Ovary (tissue), 3 donors: Measurements from ENCODE around the gene TGM1.

Experiments
- CTCF ChIP-seq, 3 donors: fragments of 450-650 bp in 2 of 3; fragments of 200-600 bp in 1 of 3; IDR thresholded peaks; one replicate each; pipeline versions ENCODE4 v1.5.1 to v1.8.0; 2016 to 2022; ENCODE audit warnings: antibody characterized with exemption in 3 of 3, mild to moderate bottlenecking in 1 of 3
- POLR2A ChIP-seq: fragments of 450-650 bp; IDR thresholded peaks from one replicate; pipeline ENCODE4 v1.6.1; 2017; ENCODE audit warnings: antibody characterized with exemption, mild to moderate bottlenecking, moderate library complexity
- donor health status: DM: no; HTN: no; CAD: no.

- TF ChIP-seq CTCF (IDR thresholded peaks at IDR 0.05) (no peak), POLR2A (no peak)
These were observed 2.2 kb downstream of the TGM1 start for GRCh38 chr14:24260780-24261157.
